ENCODE results near the gene CSF3R.

DNA sequence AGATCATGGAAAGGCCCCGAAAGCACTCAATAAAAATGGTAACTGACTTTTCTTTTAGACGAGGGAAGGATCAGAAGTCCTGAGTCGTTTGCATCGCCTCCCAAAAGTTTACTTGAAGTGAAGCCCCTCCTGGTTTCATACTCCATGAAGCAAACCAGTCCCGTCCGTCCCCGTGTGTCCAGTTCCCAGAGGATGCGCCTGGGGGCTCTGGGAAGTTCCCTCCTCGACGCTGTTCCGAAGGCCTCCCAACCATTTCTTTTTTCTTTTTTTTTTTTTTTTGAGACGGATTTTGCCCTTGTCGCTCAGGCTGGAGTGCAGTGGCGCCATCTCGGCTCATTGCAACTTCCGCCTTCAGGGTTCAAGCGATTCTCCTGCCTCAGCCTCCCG, 31.8 kb downstream of the CSF3R start:
- TF ChIP-seq, protein P1, sequence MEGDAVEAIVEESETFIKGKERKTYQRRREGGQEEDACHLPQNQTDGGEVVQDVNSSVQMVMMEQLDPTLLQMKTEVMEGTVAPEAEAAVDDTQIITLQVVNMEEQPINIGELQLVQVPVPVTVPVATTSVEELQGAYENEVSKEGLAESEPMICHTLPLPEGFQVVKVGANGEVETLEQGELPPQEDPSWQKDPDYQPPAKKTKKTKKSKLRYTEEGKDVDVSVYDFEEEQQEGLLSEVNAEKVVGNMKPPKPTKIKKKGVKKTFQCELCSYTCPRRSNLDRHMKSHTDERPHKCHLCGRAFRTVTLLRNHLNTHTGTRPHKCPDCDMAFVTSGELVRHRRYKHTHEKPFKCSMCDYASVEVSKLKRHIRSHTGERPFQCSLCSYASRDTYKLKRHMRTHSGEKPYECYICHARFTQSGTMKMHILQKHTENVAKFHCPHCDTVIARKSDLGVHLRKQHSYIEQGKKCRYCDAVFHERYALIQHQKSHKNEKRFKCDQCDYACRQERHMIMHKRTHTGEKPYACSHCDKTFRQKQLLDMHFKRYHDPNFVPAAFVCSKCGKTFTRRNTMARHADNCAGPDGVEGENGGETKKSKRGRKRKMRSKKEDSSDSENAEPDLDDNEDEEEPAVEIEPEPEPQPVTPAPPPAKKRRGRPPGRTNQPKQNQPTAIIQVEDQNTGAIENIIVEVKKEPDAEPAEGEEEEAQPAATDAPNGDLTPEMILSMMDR (conservative IDR thresholded peaks at IDR 0.05; ENCODE audit: low read depth in 2 of 2), result no peak; a peak in 1 of 4 replicates
- TF ChIP-seq POLR2AphosphoS5 (IDR thresholded peaks at IDR 0.05; ENCODE audit: low read depth) (no peak), EZH2 (IDR thresholded peaks at IDR 0.05; ENCODE audit: low read depth, unreplicated experiment) (no peak), EZH2phosphoT487 (IDR thresholded peaks at IDR 0.05; ENCODE audit: unreplicated experiment) (no peak)
